ENCODE measurements around the gene SLC25A24.

Gene SLC25A24

GRCh38 chr1:108114033-108114599 is 86.0 kb downstream of the SLC25A24 start:
- no peak for TF ChIP-seq CTCF (IDR thresholded peaks at IDR 0.05; ENCODE audit: low read depth, low read length, missing control alignments)
- H3K4me3 ChIP-seq (ENCODE audit: low read depth, low read length): no peak overlapping the region
- no peaks in the 10 kb centered on the region for H3K27me3 ChIP-seq (replicated peaks)
- H3K27ac ChIP-seq: no peak overlapping the region
- DNase-seq: no peak
- in situ Hi-C loops (cut with HindIII; ENCODE audit: low pct_ligation_motif_present, low sequenced_read_pairs): no loop called here
- H3K36me3 ChIP-seq (replicated peaks): no peaks in the 10 kb centered on the region

- DNase-seq: no peak
- in situ Hi-C loops (cut with HindIII; ENCODE audit: low pct_ligation_motif_present, low sequenced_read_pairs): no loop called here
- TF ChIP-seq CTCF (IDR thresholded peaks at IDR 0.05; ENCODE audit: low read depth, low read length, missing control alignments): no peak
- Histone ChIP-seq H3K27me3 (replicated peaks) (no peaks in the 10 kb centered on the region), H3K27ac (no peak overlapping the region), H3K4me3 (ENCODE audit: low read depth, low read length) (no peak overlapping the region), H3K36me3 (replicated peaks) (no peaks in the 10 kb centered on the region)
Measured at GRCh38 chr1:108113496-108113895, 86.6 kb downstream of the SLC25A24 start.

GRCh38 chr1:108109295-108109973 is 90.7 kb downstream of the SLC25A24 start:
- TF ChIP-seq CTCF (IDR thresholded peaks at IDR 0.05; ENCODE audit: low read depth, low read length, missing control alignments): no peak
- Histone ChIP-seq H3K27me3 (replicated peaks) (no peaks in the 10 kb centered on the region), H3K4me3 (ENCODE audit: low read depth, low read length) (no peak overlapping the region), H3K36me3 (replicated peaks) (no peaks in the 10 kb centered on the region), H3K27ac (no peak overlapping the region)
- DNase-seq: no peak
- in situ Hi-C loops (cut with HindIII; ENCODE audit: low pct_ligation_motif_present, low sequenced_read_pairs): no loop called here

GRCh38 chr1:108108119-108108518 is 92.0 kb downstream of the SLC25A24 start:
- no peak for TF ChIP-seq CTCF (IDR thresholded peaks at IDR 0.05; ENCODE audit: low read depth, low read length, missing control alignments)

GRCh38 chr1:108107658-108108057 is 92.5 kb downstream of the SLC25A24 start:
- in situ Hi-C loops (cut with HindIII; ENCODE audit: low pct_ligation_motif_present, low sequenced_read_pairs): no loop called here
- TF ChIP-seq CTCF (IDR thresholded peaks at IDR 0.05; ENCODE audit: low read depth, low read length, missing control alignments): no peak
- no peaks in the 10 kb centered on the region for H3K27me3 ChIP-seq (replicated peaks)
- no peaks in the 10 kb centered on the region for H3K36me3 ChIP-seq (replicated peaks)
- DNase-seq: peak; percentile 80
- no peak overlapping the region for H3K27ac ChIP-seq
- H3K4me3 ChIP-seq (ENCODE audit: low read depth, low read length): no peak overlapping the region

More at GRCh38 chr1:108108119-108108518, 92.0 kb downstream of the SLC25A24 start:
- no peaks in the 10 kb centered on the region for H3K27me3 ChIP-seq (replicated peaks)
- no peak overlapping the region for H3K4me3 ChIP-seq (ENCODE audit: low read depth, low read length)
- in situ Hi-C loops (cut with HindIII; ENCODE audit: low pct_ligation_motif_present, low sequenced_read_pairs): no loop called here
- no peak overlapping the region for H3K27ac ChIP-seq
- DNase-seq: no peak
- no peaks in the 10 kb centered on the region for H3K36me3 ChIP-seq (replicated peaks)
